ENCODE measurements around the gene GALNT11. TPM values are rescaled to one million over a fixed set of nuclear protein-coding genes. Genes with fewer than 3 reads are reported as not detected.

GALNT11 gene
- total RNA-seq, 1 experiment from 2014 or later: 21.6 TPM

- DNase-seq (ENCODE audit: low spot score): no peak
Measured at GRCh38 chr7:152117356-152117755, 91.9 kb downstream of the GALNT11 start.

DNA sequence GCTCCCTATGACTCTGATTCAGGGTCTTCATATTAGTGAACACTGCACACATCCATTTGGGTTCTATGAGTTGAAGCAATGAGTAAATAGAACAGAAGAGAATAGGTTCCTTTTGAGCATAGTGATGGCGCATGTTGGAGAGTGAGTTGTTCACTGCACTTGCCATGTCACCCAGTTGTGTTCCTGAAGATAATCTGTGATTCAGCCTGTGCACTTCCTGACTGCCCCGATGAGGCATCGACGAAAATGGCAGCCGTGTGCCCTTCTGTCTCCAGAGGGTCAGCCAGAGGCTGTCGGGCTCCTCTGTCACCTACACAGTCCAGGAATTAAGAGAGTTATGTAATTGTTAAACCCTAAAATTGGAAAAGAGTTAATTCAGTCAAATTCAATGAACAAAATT lies 94.7 kb downstream of the GALNT11 start:
- DNase-seq (ENCODE audit: low spot score): no peak

- DNase-seq (ENCODE audit: low spot score): no peak
Measured at GRCh38 chr7:152120776-152121175, 95.3 kb downstream of the GALNT11 start.

DNA sequence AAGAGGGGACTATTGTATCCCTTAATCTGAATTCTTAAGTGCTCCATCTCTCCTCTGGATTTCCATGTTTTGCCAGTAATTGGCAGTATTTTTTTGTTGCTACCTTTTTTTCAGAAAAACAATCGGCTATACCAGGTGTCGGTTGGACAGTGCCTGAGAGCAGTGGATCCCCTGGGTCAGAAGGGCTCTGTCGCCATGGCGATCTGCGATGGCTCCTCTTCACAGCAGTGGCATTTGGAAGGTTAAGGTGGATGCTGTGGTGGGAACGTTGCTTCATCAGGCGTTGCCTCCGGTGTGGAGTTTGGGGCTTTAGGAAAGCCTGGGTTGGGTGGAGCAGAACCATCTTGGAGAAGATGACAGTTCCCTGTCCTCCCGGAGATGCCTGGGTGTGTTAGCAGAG lies 96.0 kb downstream of the GALNT11 start:
- no peak for DNase-seq (ENCODE audit: low spot score)

GRCh38 chr7:152122540-152122939 lies 97.1 kb downstream of the GALNT11 start:
- DNase-seq (ENCODE audit: low spot score): no peak

DNA sequence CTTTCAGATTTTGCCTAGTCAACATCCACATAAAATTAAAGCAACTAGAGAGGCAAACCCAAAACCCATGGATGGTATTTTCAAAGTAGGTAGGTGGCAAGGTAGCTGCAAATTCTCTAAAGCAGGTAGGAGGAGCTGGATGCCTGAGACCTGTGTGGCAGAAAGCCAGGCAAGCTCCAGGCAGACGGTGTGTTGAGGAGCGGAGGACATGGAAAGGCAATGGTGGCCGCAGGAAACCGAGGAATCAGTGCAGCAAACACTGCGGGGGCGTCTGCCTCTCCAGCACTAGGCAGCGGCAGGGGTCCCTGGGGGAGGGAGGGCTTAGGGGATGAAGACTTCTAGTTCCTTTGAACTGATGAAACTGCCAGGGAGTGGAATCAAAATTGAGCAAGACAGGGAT lies 101.3 kb downstream of the GALNT11 start:
- DNase-seq (ENCODE audit: low spot score): no peak

DNA sequence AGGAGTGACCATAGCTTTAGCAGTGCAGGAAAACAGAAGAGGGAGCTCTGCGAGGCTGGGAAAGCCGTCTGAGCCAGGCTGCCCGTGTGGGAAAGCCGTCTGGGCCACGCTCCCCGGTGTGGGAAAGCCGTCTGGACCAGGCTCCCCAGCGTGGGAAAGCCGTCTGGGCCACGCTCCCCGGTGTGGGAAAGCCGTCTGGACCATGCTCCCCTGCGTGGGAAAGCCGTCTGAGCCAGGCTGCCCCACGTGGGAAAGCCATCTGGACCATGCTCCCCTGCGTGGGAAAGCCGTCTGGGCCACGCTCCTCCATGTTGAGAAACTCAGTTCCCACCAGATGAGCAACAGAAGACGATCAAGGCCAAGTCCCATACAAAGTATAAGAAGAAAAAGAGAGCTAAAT lies 101.8 kb downstream of the GALNT11 start:
- no peak for DNase-seq (ENCODE audit: low spot score)

DNA sequence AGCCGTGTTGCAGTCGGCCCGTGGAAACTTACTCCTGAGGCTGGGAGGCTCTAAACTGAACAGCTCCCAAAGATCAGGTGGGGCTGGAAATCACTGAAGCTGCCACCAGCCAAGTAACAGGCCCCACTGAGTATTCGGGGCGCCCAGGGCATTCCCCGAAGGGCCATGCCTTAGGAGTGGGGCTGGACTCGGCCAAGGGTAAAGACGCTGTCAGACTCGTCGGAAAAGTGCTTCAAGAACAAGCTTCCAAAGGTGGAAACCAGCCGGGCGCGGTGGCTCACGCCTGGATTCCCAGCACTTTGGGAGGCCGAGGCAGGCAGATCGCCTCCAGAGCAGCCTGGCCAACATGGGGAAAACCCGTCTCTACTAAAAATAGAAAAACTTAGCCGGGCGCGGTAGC lies 102.8 kb downstream of the GALNT11 start:
- DNase-seq (ENCODE audit: low spot score): no peak

DNA sequence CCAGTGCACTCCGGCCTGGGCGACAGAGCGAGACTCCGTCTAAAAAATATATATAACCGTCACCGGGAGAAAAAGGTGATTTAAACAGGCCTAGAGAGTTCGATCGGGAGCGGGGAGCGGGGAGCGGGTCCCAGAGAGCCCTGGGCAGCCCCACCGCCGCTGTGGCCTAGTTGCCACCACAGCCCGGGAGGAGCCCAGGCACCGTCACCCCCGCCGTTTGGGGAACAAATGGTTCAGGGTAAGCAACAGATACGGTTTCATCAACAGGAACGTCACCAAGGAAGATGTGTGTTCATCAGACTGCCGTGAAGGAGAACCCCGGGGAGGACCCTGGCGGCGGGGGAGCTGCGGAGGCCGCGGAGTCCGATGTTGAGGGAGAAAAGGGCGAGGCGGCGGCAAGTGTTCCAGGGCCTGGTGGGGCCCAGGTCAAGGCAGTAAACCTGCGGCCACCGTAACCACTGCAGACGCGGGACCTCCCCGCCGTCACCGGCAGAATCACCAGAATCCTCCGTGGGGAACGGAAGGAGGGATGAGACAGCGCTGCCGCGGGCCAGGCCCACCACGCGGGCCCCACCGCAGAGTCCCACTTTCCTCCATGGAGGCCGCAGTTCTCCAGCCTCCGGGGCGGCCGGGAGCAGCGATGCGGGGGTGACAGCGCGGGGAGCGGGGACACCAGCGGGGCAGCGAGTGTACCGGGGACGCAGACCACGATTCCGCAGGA lies 103.4 kb downstream of the GALNT11 start:
- DNase-seq (ENCODE audit: low spot score): no peak

DNA sequence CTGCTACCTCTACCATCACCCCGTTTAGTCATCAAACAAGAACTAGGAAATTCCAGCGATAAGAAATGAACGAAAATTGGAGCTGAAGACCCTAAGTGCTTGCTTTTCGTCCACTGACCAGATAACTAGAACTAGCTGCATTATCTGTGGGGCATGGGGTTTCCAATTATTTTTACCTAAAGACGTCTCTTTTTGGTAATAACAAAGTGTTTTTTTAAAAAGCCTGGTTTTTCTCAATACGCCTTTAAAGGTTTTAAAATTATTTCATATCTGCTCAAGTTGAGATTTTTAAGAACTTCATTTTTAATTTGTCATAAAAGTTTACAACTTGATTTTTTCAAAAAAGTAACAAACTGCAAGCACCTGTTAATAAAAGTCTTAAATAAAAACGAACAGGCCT lies 104.2 kb downstream of the GALNT11 start:
- no peak for DNase-seq (ENCODE audit: low spot score)

DNA sequence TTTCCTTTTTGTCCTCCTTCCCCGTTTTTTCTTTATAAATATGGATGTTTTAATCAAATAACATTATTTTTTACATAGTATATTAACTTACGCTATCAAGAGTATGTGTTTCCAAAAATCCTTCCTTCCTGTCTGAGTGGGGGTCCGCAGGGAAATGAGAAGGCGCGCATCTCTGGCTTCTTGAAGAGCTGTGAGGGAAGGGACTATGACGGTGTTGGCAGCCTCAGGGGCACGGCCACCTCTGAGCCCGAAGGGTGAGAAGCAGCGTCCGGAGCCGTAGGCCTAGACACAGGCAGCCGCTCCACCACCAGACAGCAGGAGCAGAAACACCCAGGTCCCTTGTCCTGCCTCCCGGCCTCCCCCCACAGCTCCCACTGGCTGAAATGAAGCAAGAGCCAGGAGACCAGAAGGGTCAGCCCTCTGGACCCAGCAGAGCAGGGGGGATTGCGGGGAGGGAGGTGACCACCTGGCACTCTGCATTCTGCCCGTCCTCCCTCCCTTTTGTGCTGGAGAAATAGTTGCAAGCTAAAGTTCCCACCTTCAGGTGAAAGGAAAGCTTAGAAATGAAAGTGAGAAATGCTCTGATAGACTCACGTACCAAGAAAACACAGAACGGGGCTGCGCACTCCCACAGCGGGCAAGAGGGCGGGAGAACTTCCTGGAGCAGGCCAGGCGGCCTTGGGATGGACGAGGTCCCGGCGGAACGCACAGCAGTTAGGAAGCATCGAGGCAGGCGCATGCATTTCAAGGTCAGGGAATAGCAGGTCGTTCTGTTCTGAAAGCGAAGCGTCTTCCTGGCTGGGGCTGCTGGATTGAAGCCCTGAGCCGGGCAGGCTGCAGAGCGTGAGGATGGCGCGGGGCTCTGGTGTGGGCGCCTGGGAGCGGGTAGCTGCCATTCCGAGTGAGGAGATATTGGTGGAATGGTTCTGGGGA lies 105.5 kb downstream of the GALNT11 start:
- no peak for DNase-seq (ENCODE audit: low spot score)

DNA sequence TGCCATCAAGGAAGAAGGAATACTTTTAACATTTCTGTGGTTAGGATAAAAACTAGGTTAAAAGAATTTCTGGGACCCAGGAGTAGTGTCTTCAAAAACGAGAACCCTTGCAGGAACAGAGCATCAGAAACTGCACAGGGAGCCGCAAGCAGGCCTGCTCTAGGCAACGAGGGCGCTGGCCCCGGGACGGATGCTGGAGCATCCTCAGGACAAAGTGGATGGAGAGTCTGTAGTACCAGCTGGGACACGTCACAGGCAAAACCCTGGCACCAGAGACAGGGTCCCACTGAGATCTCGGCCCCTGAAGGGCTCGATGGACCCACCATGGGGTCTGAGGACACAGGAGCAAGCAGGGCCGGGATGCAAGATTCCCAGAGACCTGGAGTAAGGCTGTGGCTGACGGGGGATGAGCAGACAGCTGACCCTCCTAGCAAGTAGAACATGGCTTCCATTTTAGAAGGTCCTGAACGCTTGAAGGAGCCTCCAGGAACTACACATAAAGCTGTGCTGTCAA lies 106.6 kb downstream of the GALNT11 start:
- no peak for DNase-seq (ENCODE audit: low spot score)

- no peak for DNase-seq (ENCODE audit: low spot score)
Measured at GRCh38 chr7:152132812-152133211, 107.3 kb downstream of the GALNT11 start.

GRCh38 chr7:152133804-152134203 lies 108.3 kb downstream of the GALNT11 start:
- DNase-seq (ENCODE audit: low spot score): no peak

DNA sequence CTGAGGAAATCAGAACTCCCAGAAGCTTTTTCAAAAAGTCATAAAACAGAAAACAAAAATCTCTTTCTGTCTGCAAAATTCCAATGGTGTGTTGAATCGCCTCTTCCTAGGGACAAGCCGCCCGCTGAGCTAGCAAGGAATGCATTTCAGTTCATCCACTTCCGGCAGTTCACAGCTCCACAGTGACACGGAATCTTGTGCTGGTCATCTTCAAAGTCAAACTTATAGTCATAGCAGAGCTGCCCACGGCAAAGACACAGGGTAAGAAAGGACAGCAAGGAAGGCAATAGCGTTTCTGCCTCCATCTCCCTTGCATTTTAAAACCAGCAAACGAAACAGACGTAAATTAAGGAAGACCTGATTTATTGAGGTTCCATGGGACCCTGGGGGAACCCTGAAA lies 111.2 kb downstream of the GALNT11 start:
- DNase-seq (ENCODE audit: low spot score): no peak

GRCh38 chr7:152137476-152138025 lies 112.1 kb downstream of the GALNT11 start:
- peak; percentile 23 for DNase-seq (ENCODE audit: low spot score)

GRCh38 chr7:152140067-152140466 lies 114.6 kb downstream of the GALNT11 start:
- DNase-seq (ENCODE audit: low spot score): no peak

GRCh38 chr7:152140560-152140959 lies 115.1 kb downstream of the GALNT11 start:
- DNase-seq (ENCODE audit: low spot score): no peak

DNA sequence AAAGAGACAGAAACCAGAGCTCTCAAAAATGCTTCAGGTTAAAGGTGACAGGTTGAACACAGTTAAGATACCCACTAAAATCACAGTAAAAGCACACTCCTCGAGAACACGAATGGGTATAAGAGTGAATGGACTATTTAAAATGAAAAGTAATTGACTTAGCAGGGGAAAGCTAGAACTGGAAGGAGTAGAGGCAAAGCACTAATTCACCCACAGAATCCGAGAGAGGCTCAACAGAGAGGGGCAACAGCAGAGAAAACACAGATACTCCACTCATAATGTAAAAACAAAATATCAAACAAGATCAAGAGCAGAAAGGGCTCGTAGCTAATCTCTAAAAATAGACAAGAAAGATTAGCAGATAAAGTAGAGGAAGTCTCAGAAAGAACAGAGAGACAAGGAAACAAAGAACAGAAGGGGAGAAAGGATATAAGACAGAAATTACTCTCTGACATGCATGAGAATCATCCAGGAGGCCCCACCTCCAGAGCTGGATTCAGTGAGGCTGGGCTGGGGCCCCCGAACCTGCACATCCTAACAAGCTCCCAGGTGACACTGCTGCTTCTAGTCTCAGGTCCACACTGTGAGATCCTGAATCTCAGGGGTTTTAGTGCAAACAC lies 117.6 kb downstream of the GALNT11 start:
- DNase-seq (ENCODE audit: low spot score): no peak

DNA sequence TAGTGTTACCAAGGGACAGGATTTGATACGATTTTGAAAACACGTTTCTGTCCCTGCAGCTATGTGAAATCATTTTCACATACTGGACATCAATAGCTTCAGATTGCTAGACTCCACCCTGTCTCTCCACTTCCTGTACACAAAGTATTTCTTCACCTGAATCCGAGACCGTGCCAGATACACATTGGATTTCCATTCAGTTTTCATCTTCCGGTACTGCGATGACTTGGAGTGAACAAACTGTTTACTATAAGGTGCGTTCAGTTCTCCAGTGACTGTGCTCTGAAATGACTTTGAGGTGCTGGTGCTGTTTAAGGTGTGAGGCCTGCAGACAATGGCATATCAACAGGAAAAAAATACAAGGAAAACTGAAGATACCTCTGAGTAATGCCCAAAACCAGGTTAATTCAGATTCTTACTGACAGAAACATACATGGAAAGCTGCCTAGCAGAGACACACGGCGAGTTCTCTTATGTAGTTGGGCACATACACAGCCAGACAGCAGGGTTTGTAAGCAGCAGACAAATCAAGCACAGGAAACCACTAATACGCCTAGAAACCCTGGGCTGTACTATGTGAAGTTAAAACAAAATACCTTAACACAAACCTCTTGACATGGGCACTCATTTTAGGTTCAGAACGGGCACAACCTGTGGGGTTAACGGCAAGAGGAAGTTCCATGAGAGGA lies 119.2 kb downstream of the GALNT11 start:
- no peak for DNase-seq (ENCODE audit: low spot score)

DNA sequence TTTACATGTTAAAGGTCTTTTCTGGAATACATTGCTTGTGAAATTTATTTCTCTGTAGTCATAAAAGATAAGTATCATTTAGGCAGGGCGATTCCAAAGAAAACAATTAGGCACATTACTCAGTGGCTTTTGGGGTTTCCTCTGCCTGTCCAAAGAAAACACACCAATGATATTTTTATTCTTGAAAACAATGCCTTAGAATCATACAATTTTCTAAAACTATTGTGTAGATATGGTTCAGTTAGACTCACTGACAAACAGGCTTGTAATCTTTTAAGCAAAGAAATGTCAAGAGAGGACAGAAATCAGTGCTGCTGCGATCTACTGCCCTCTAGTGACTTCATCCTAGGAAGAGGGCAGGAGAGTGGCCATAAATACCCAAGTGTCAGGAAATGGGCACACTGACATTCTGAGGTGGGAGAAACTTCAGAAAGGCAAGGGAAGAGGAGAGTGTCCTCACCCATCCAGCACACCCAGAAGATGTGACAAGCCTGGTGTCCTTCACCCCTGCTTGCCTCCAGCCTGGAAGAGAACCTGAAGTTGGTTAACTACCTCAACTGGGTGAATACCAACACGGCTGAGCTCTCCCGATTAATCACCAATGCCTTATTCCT lies 120.5 kb downstream of the GALNT11 start:
- peak; percentile 80 for DNase-seq (ENCODE audit: low spot score)
